ENCODE data around the gene EIF2S1.

- TF ChIP-seq CTCF (IDR thresholded peaks at IDR 0.05) (no peak), POLR2A (IDR thresholded peaks at IDR 0.05) (no peak), POLR2AphosphoS5 (IDR thresholded peaks at IDR 0.05) (no peak)
These were observed 68.4 kb downstream of the EIF2S1 start for GRCh38 chr14:67428501-67429031.
